K562 (cell line): ENCODE data around the gene ROR2. TPM values are rescaled to one million over a fixed set of nuclear protein-coding genes. Genes with fewer than 3 reads are reported as not detected.
A peak's percentile ranks its signal among the peaks of the same experiment; 100 is the strongest.

ENCODE experiments used
- ATAC-seq: fragments of 200-7000 bp; cut with Tn5 transposase; 3 replicates; pipeline ENCODE4 v1.9.1; 2020; ENCODE audit warnings: moderate library complexity
- BruUV-seq: library from RNA; stranded (reverse); fragments of 400-500 nt; replicated peaks from 2 replicates; lab custom pipeline; 2021; lab: Mats Ljungman, UMichigan
- CTCF ChIA-PET: fragments of 300-600 bp; formaldehyde crosslinking; extraction: SDS; loops from one replicate; lab custom pipeline; 2021; ENCODE audit warnings: low intra/inter-chr PET ratio; lab: Yijun Ruan, JAX
- POLR2A ChIA-PET: fragments of 300-600, 350-650 bp; sonication (Branson Sonifier 250); formaldehyde crosslinking; extraction: SDS; loops from one replicate; lab custom pipeline; 2021; ENCODE audit warnings: antibody characterized with exemption, inconsistent platforms; lab: Yijun Ruan, JAX
- DNase-seq, 4 experiments: peaks; one replicate each; pipeline versions ENCODE4 v3.0.0 to v3.0.0-alpha.2; 2011 to 2018; ENCODE audit warnings: low spot score in 3 of 4, mixed read lengths in 3 of 4; ENCODE audit errors: extremely low read depth in 1 of 4
- FAIRE-seq: peaks from 2 replicates; lab custom pipeline; 2011; peaks lifted over from hg19 to GRCh38; lab: Jason Lieb, UNC
- H2AFZ ChIP-seq: 2 replicates; pipeline ENCODE4 v1.6.0; 2011; ENCODE audit warnings: low read depth, low read length, control low read depth, inconsistent platforms
- H3K27ac ChIP-seq: fragments of 200-600 bp; 3 replicates; pipeline ENCODE4 v1.8.0; 2011; ENCODE audit warnings: low read depth, mild to moderate bottlenecking, control low read depth, inconsistent platforms, low read length, moderate library complexity, mixed read lengths; ENCODE audit errors: extremely low read depth
- H3K27me3 ChIP-seq, 2 experiments: fragments of 300-600 bp in 1 of 2; 2 replicates in 1 of 2; 3 replicates in 1 of 2; pipeline versions ENCODE4 v1.6.0 to v1.8.0; 2011; ENCODE audit warnings: inconsistent platforms in 2 of 2, low read length in 2 of 2, mild to moderate bottlenecking in 1 of 2, mixed read lengths in 1 of 2, moderate library complexity in 1 of 2; ENCODE audit not compliant: control insufficient read depth in 2 of 2, insufficient read depth in 2 of 2
- H3K36me3 ChIP-seq: fragments of 300-600 bp; 3 replicates; pipeline ENCODE4 v1.8.0; 2011; ENCODE audit warnings: mild to moderate bottlenecking, low read length, inconsistent platforms; ENCODE audit not compliant: control insufficient read depth, insufficient read depth
- H3K4me1 ChIP-seq, 2 experiments: fragments of 200-600 bp in 1 of 2; replicated peaks in 1 of 2; 2 replicates in 1 of 2; 3 replicates in 1 of 2; pipeline versions ENCODE4 v1.5.1 to v1.8.0; 2011; ENCODE audit warnings: inconsistent platforms in 2 of 2, low read length in 2 of 2, mild to moderate bottlenecking in 1 of 2, mixed read lengths in 1 of 2, moderate library complexity in 1 of 2; ENCODE audit not compliant: control insufficient read depth in 2 of 2, insufficient read depth in 2 of 2
- H3K4me2 ChIP-seq: 2 replicates; pipeline ENCODE4 v1.6.1; 2011; ENCODE audit warnings: low read length, control low read depth, inconsistent platforms, mixed read lengths; ENCODE audit not compliant: insufficient read depth
- H3K4me3 ChIP-seq: fragments of 200-600 bp; sonication (generic), shearing (Covaris generic); 2 replicates; pipeline ENCODE4 v1.5.1; 2016; ENCODE audit warnings: control low read depth, inconsistent platforms
- H3K79me2 ChIP-seq: fragments of 200-600 bp; 3 replicates; pipeline ENCODE4 v1.8.0; 2011; ENCODE audit warnings: low read length, inconsistent platforms; ENCODE audit not compliant: control insufficient read depth, insufficient read depth
- H3K9ac ChIP-seq, 2 experiments: 2 replicates each; pipeline versions ENCODE4 v1.6.0 to v1.6.1; 2011; ENCODE audit warnings: low read depth in 2 of 2, low read length in 2 of 2, control low read depth in 1 of 2, inconsistent platforms in 1 of 2, mild to moderate bottlenecking in 1 of 2, mixed read lengths in 1 of 2; ENCODE audit not compliant: insufficient read depth in 1 of 2
- H3K9me1 ChIP-seq: one replicate; pipeline ENCODE4 v1.6.0; 2011; ENCODE audit warnings: inconsistent platforms, mild to moderate bottlenecking, low read length, moderate library complexity; ENCODE audit not compliant: control insufficient read depth, insufficient read depth
- H3K9me3 ChIP-seq: replicated peaks from 2 replicates; pipeline ENCODE4 v1.5.1; 2011; ENCODE audit warnings: low read depth, low read length, inconsistent platforms; ENCODE audit not compliant: control insufficient read depth, insufficient read depth
- H4K20me1 ChIP-seq: replicated peaks from 2 replicates; pipeline ENCODE4 v1.6.1; 2011; ENCODE audit warnings: low read length, inconsistent platforms, mixed read lengths; ENCODE audit not compliant: control insufficient read depth, insufficient read depth
- ZNF175 ChIP-seq: fragments of 200-800 bp; sonication (Bioruptor generic); IDR thresholded peaks from 2 replicates; pipeline ENCODE4 v1.6.1; 2016; ENCODE audit warnings: low read depth, mild to moderate bottlenecking, missing genetic modification characterization, missing compliant biosample characterization
- WGBS: fragments of 100-300 bp; shearing (Covaris generic); methylation state at CpG from one replicate; pipeline ENCODE4 v1.1.6; 2016; ENCODE audit warnings: low coverage, mixed read lengths; ENCODE audit not compliant: insufficient coverage; ENCODE audit errors: missing lambda C conversion rate; 5-methylcytosine and 5-hydroxymethylcytosine counted together
- in situ Hi-C: fragments of 300-500 bp; cut with MboI; formaldehyde crosslinking; loops from 4 replicates; pipeline ENCODE4 v1.15.0; 2018; ENCODE audit warnings: inconsistent platforms, mixed read lengths
- intact Hi-C: fragments of 100-400 bp; cut with micrococcal nuclease; formaldehyde crosslinking; loops from 2 replicates; pipeline ENCODE4 v1.14.2; 2022
- polyA plus RNA-seq, 8 experiments: library from polyadenylated mRNA; depleted of rRNA in 4 of 8; stranded (reverse) in 5 of 8; unstranded in 3 of 8; fragments of >200 nt; fragmentation: Nextera tagmentation in 2 of 8; fragmentation: Illumina TruSeq in 1 of 8; extraction: Ambion mirVana in 2 of 8; extraction: Trizol in 1 of 8; gene quantifications; 2 replicates each; pipeline versions ENCODE4 v1.2.1 to v1.2.3, GENCODE V29; 2011 to 2014; ENCODE audit warnings: inconsistent platforms in 1 of 8, missing spikeins in 1 of 8
- total RNA-seq, 7 experiments: library from RNA; depleted of rRNA in 6 of 7; stranded (reverse); fragments of >200 nt in 6 of 7; fragmentation: Illumina TruSeq in 2 of 7; extraction: Trizol in 2 of 7; gene quantifications; 2 replicates each; pipeline versions ENCODE4 v1.2.1 to v1.2.3, GENCODE V29; 2011 to 2021; ENCODE audit warnings: low replicate concordance in 1 of 7
- TF ChIP-seq, protein P1 (sequence below): fragments of 200-600 bp; sonication (generic); IDR thresholded peaks from one replicate; pipeline ENCODE4 v1.6.1; 2012; ENCODE audit warnings: mild to moderate bottlenecking, low read depth, low read length, inconsistent platforms

ROR2 gene
- total and polyA plus RNA-seq, 9 of the 15 experiments (the other 6 are each of a cell fraction or from before 2014, with no cell fraction given), result 5.6 to 33.8 (median 15.3) TPM

DNA sequence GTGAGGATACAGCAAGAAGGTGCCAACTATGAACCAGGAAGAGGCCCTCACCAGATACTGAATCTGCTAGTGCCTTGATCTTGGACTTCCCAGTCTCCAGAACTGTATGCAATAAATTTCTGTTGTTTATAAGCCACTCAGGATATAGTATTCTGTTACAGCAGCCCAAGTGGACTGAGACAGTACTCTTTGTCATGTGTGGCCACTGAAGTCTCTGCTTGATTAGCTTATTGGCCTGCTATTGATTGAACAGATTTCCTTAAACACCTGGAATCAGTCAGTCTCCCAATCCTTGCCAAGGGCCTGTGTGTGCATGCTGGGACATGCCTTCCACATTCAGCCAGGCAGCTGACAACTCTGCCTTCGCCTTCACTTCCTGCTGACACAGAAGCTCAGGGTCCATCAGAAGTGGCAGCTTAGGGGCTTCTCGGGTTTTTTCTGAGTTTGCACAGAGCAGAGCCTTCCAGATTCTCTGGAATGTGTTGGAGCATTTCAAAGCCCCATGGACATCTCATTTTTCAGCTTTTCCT lies 13.7 kb upstream of the ROR2 start:
- no peaks in the 10 kb centered on the region for H3K9me1 ChIP-seq
- no peaks in the 10 kb centered on the region for H4K20me1 ChIP-seq
- no peak for DNase-seq
- H3K4me2 ChIP-seq, result no peak overlapping the region
- intact Hi-C loops (no loop called here), in situ Hi-C loops (no loop called here)
- H3K4me1 ChIP-seq, result peaks cover 0 to 4% of the 10 kb centered on the region in 2 experiments; a peak in 2 of 5 replicates
- no peaks in the 10 kb centered on the region for H3K27me3 ChIP-seq
- WGBS, result 38% methylated on average over 2 of the region's 2 CpGs
- H3K4me3 ChIP-seq, result no peak overlapping the region
- no peaks in the 10 kb centered on the region for H3K79me2 ChIP-seq
- no peak for FAIRE-seq
- H3K27ac ChIP-seq, result no peak overlapping the region
- peak overlapping the region; percentile 53 for H2AFZ ChIP-seq
- H3K9ac ChIP-seq, result no peak overlapping the region
- ATAC-seq, result peak; percentile 41; the same call in 2 of the 3 replicates
- no peaks in the 10 kb centered on the region for H3K9me3 ChIP-seq
- POLR2A ChIA-PET, result interaction anchor here (0.9 to 1.0 kb wide), 2 partner anchors 15 to 141 kb away, joined by 3 to 5 read pairs; no protein-coding TSS in a partner anchor
- TF ChIP-seq ZNF175 (CRISPR knock-in tag), result peak; percentile 26; the same call in 1 of the 2 replicates
- TF ChIP-seq, protein P1, sequence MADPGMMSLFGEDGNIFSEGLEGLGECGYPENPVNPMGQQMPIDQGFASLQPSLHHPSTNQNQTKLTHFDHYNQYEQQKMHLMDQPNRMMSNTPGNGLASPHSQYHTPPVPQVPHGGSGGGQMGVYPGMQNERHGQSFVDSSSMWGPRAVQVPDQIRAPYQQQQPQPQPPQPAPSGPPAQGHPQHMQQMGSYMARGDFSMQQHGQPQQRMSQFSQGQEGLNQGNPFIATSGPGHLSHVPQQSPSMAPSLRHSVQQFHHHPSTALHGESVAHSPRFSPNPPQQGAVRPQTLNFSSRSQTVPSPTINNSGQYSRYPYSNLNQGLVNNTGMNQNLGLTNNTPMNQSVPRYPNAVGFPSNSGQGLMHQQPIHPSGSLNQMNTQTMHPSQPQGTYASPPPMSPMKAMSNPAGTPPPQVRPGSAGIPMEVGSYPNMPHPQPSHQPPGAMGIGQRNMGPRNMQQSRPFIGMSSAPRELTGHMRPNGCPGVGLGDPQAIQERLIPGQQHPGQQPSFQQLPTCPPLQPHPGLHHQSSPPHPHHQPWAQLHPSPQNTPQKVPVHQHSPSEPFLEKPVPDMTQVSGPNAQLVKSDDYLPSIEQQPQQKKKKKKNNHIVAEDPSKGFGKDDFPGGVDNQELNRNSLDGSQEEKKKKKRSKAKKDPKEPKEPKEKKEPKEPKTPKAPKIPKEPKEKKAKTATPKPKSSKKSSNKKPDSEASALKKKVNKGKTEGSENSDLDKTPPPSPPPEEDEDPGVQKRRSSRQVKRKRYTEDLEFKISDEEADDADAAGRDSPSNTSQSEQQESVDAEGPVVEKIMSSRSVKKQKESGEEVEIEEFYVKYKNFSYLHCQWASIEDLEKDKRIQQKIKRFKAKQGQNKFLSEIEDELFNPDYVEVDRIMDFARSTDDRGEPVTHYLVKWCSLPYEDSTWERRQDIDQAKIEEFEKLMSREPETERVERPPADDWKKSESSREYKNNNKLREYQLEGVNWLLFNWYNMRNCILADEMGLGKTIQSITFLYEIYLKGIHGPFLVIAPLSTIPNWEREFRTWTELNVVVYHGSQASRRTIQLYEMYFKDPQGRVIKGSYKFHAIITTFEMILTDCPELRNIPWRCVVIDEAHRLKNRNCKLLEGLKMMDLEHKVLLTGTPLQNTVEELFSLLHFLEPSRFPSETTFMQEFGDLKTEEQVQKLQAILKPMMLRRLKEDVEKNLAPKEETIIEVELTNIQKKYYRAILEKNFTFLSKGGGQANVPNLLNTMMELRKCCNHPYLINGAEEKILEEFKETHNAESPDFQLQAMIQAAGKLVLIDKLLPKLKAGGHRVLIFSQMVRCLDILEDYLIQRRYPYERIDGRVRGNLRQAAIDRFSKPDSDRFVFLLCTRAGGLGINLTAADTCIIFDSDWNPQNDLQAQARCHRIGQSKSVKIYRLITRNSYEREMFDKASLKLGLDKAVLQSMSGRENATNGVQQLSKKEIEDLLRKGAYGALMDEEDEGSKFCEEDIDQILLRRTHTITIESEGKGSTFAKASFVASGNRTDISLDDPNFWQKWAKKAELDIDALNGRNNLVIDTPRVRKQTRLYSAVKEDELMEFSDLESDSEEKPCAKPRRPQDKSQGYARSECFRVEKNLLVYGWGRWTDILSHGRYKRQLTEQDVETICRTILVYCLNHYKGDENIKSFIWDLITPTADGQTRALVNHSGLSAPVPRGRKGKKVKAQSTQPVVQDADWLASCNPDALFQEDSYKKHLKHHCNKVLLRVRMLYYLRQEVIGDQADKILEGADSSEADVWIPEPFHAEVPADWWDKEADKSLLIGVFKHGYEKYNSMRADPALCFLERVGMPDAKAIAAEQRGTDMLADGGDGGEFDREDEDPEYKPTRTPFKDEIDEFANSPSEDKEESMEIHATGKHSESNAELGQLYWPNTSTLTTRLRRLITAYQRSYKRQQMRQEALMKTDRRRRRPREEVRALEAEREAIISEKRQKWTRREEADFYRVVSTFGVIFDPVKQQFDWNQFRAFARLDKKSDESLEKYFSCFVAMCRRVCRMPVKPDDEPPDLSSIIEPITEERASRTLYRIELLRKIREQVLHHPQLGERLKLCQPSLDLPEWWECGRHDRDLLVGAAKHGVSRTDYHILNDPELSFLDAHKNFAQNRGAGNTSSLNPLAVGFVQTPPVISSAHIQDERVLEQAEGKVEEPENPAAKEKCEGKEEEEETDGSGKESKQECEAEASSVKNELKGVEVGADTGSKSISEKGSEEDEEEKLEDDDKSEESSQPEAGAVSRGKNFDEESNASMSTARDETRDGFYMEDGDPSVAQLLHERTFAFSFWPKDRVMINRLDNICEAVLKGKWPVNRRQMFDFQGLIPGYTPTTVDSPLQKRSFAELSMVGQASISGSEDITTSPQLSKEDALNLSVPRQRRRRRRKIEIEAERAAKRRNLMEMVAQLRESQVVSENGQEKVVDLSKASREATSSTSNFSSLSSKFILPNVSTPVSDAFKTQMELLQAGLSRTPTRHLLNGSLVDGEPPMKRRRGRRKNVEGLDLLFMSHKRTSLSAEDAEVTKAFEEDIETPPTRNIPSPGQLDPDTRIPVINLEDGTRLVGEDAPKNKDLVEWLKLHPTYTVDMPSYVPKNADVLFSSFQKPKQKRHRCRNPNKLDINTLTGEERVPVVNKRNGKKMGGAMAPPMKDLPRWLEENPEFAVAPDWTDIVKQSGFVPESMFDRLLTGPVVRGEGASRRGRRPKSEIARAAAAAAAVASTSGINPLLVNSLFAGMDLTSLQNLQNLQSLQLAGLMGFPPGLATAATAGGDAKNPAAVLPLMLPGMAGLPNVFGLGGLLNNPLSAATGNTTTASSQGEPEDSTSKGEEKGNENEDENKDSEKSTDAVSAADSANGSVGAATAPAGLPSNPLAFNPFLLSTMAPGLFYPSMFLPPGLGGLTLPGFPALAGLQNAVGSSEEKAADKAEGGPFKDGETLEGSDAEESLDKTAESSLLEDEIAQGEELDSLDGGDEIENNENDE, result no peak
- CTCF ChIA-PET, result no interaction called here
- H3K36me3 ChIP-seq, result no peaks in the 10 kb centered on the region
- no TSS peak for BruUV-seq
